WTC11 (cell line): ENCODE measurements around the gene NOTCH2. TPM values are rescaled to one million over a fixed set of nuclear protein-coding genes. Genes with fewer than 3 reads are reported as not detected.

ENCODE experiments used
- ATAC-seq: fragments of 200-7000 bp; cut with Tn5 transposase; 2 replicates; pipeline ENCODE4 v1.10.0; 2021; ENCODE audit warnings: mild to moderate bottlenecking, moderate library complexity
- CTCF ChIA-PET: fragments of 300-600 bp; sonication (Branson Sonifier 250); formaldehyde crosslinking; loops from one replicate; lab custom pipeline; 2021; ENCODE audit warnings: antibody characterized with exemption; lab: Charles Lee
- POLR2A ChIA-PET: fragments of 350-600 bp; sonication (Branson Sonifier 250); formaldehyde crosslinking; loops from one replicate; lab custom pipeline; 2021; ENCODE audit warnings: antibody characterized with exemption; lab: Charles Lee
- DNase-seq: peaks from one replicate; pipeline ENCODE4 v3.0.0; 2021; ENCODE audit warnings: low spot score
- H3K27ac Mint-ChIP-seq: 2 replicates; pipeline ENCODE4 v1.8.0; 2021; ENCODE audit warnings: mixed read lengths
- H3K27me3 Mint-ChIP-seq: 2 replicates; pipeline ENCODE4 v1.8.0; 2021; ENCODE audit warnings: low read depth, mild to moderate bottlenecking, moderate library complexity, mixed read lengths
- H3K36me3 Mint-ChIP-seq: 2 replicates; pipeline ENCODE4 v1.8.0; 2021; ENCODE audit warnings: mixed read lengths
- H3K4me1 Mint-ChIP-seq: 2 replicates; pipeline ENCODE4 v1.8.0; 2022; ENCODE audit warnings: mixed read lengths
- H3K4me3 Mint-ChIP-seq: 2 replicates; pipeline ENCODE4 v1.8.0; 2021; ENCODE audit warnings: mild to moderate bottlenecking, moderate library complexity, mixed read lengths
- H3K9me3 Mint-ChIP-seq: 2 replicates; pipeline ENCODE4 v1.8.0; 2021; ENCODE audit warnings: mixed read lengths
- ATF3 ChIP-seq: sonication (generic); formaldehyde crosslinking; conservative IDR thresholded peaks from 2 replicates; pipeline ENCODE4 v1.8.1; 2022; ENCODE audit warnings: mild to moderate bottlenecking, missing genetic modification reagents
- ATF6 ChIP-seq: sonication (generic); formaldehyde crosslinking; IDR thresholded peaks from 2 replicates; pipeline ENCODE4 v1.8.1; 2023; ENCODE audit warnings: mild to moderate bottlenecking, missing genetic modification reagents
- EMX1 ChIP-seq: fragments of 250-450 bp; sonication (Bioruptor Pico); IDR thresholded peaks from 2 replicates; pipeline ENCODE4 v1.8.0; 2021; ENCODE audit warnings: mild to moderate bottlenecking
- ERG ChIP-seq: fragments of 250-450 bp; sonication (Bioruptor Pico); IDR thresholded peaks from 2 replicates; pipeline ENCODE4 v1.8.0; 2021; ENCODE audit warnings: mild to moderate bottlenecking
- JAZF1 ChIP-seq: fragments of 250-450 bp; sonication (Bioruptor Pico); IDR thresholded peaks from 2 replicates; pipeline ENCODE4 v1.9.0; 2021; ENCODE audit warnings: moderate library complexity, mild to moderate bottlenecking, inconsistent platforms
- KAT7 ChIP-seq: sonication (generic); formaldehyde crosslinking; IDR thresholded peaks from 2 replicates; pipeline ENCODE4 v1.8.1; 2023; ENCODE audit warnings: missing genetic modification reagents, mild to moderate bottlenecking, borderline replicate concordance
- MAX ChIP-seq: sonication (generic); formaldehyde crosslinking; IDR thresholded peaks from 2 replicates; pipeline ENCODE4 v1.8.0; 2022; ENCODE audit warnings: mild to moderate bottlenecking, missing genetic modification reagents
- MLX ChIP-seq: sonication (generic); formaldehyde crosslinking; IDR thresholded peaks from 2 replicates; pipeline ENCODE4 v1.8.1; 2023; ENCODE audit warnings: mild to moderate bottlenecking, missing genetic modification reagents, moderate library complexity
- OVOL2 ChIP-seq: fragments of 250-450 bp; sonication (Bioruptor Pico); IDR thresholded peaks from 2 replicates; pipeline ENCODE4 v1.9.0; 2021; ENCODE audit warnings: mild to moderate bottlenecking, borderline replicate concordance
- PRDM15 ChIP-seq: sonication (generic); formaldehyde crosslinking; IDR thresholded peaks from 2 replicates; pipeline ENCODE4 v1.8.0; 2022; ENCODE audit warnings: missing genetic modification reagents
- USF1 ChIP-seq: sonication (generic); formaldehyde crosslinking; IDR thresholded peaks from 2 replicates; pipeline ENCODE4 v1.8.0; 2022; ENCODE audit warnings: mild to moderate bottlenecking, missing genetic modification reagents
- ZNF232 ChIP-seq: sonication (generic); formaldehyde crosslinking; IDR thresholded peaks from 2 replicates; pipeline ENCODE4 v1.8.0; 2022; ENCODE audit warnings: mild to moderate bottlenecking, missing genetic modification reagents
- ZNF263 ChIP-seq: sonication (generic); formaldehyde crosslinking; IDR thresholded peaks from 2 replicates; pipeline ENCODE4 v1.8.1; 2022; ENCODE audit warnings: low read depth, mild to moderate bottlenecking, moderate library complexity, missing genetic modification reagents
- total RNA-seq: library from RNA; stranded (reverse); gene quantifications from 3 replicates; pipeline ENCODE4 v1.2.3, GENCODE V29; 2021
- TF ChIP-seq, protein P1 (sequence below): fragments of 250-450 bp; sonication (Bioruptor Pico); conservative IDR thresholded peaks from 2 replicates; pipeline ENCODE4 v1.9.0; 2021; ENCODE audit warnings: mild to moderate bottlenecking
- TF ChIP-seq, protein P2 (sequence below): sonication (generic); formaldehyde crosslinking; IDR thresholded peaks from 2 replicates; pipeline ENCODE4 v1.8.1; 2022; ENCODE audit warnings: low read depth, missing genetic modification reagents, borderline replicate concordance
- TF ChIP-seq, protein P3 (sequence below): sonication (generic); formaldehyde crosslinking; IDR thresholded peaks from 2 replicates; pipeline ENCODE4 v1.8.1; 2023; ENCODE audit warnings: mild to moderate bottlenecking, missing genetic modification reagents
- TF ChIP-seq, protein P4 (sequence below): sonication (generic); formaldehyde crosslinking; IDR thresholded peaks from 2 replicates; pipeline ENCODE4 v1.8.1; 2022; ENCODE audit warnings: missing genetic modification reagents, borderline replicate concordance

The NOTCH2 gene
- total RNA-seq, 1 experiment from 2014 or later = 60.9 TPM

GRCh38 chr1:119896303-119896702 is 173.2 kb downstream of the NOTCH2 start, which contains the start of gene ADAM30:
Gene ADAM30 (minus strand): TSS chr1:119896515. CDS start chr1:119896336, 179 bp downstream.
- no peak within 1 kb of the TSS for H3K27ac Mint-ChIP-seq
- CTCF ChIA-PET = interaction anchor here (0.7 to 4.5 kb wide), 28 partner anchors 8 to 621 kb away, joined by 3 to 40 read pairs (median 5); partner anchors contain the start of genes HMGCS2 and SEC22B
- H3K4me1 Mint-ChIP-seq = peaks cover 5% of the 10 kb centered on the region; the same call in 1 of the 2 replicates
- POLR2A ChIA-PET = no interaction called here
- ATAC-seq (peak; percentile 98), DNase-seq (peak; percentile 74)
- TF ChIP-seq, protein P1, sequence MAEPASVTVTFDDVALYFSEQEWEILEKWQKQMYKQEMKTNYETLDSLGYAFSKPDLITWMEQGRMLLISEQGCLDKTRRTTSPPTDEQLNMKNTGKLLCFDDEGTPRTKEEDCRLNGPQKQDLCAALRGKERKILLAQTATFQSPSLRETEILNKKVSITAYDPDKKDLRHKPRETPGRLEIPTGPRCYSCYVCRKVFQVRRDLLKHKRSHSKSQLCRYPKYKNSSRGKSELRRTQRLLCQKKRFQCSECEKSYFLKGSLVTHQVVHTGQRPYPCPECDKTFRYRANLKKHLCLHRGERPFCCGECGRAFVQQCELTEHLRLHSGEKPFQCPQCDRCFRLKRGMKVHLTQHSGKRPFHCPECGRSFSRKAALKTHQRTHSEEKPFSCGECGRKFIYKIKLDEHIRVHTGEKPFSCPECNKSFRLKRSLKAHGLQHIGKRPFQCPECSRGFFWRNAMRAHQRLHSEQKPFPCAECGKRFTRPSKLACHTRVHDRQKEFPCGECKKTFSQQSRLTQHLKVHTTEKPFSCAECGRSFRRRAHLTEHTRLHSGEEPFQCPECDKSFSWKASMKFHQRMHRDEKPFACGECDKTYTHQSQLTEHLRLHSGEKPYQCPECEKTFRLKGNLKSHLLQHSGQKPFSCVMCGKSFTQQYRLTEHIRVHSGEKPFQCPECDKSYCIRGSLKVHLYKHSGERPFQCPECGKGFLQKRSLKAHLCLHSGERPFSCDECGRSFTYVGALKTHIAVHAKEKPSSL (CRISPR knock-in tag) = no peak
- no peak for TF ChIP-seq ATF6
- no peak for TF ChIP-seq ATF3 (CRISPR knock-in tag)
- 0 out of 2 replicates have a peak, but pooled peaks have one; percentile 46 for TF ChIP-seq MAX (CRISPR knock-in tag)
- no peak for TF ChIP-seq OVOL2 (CRISPR knock-in tag)
- TF ChIP-seq USF1 (CRISPR knock-in tag) = no peak
- no peak for TF ChIP-seq JAZF1 (CRISPR knock-in tag)
- TF ChIP-seq, protein P2, sequence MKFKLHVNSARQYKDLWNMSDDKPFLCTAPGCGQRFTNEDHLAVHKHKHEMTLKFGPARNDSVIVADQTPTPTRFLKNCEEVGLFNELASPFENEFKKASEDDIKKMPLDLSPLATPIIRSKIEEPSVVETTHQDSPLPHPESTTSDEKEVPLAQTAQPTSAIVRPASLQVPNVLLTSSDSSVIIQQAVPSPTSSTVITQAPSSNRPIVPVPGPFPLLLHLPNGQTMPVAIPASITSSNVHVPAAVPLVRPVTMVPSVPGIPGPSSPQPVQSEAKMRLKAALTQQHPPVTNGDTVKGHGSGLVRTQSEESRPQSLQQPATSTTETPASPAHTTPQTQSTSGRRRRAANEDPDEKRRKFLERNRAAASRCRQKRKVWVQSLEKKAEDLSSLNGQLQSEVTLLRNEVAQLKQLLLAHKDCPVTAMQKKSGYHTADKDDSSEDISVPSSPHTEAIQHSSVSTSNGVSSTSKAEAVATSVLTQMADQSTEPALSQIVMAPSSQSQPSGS (CRISPR knock-in tag) = no peak
- no peak for TF ChIP-seq KAT7
- H3K9me3 Mint-ChIP-seq = no peaks in the 10 kb centered on the region
- H3K4me3 Mint-ChIP-seq = peak within 1 kb of the TSS; percentile 55
- H3K27me3 Mint-ChIP-seq = peaks cover 2% of the 10 kb centered on the region; the same call in 1 of the 2 replicates
- no peaks in the 10 kb centered on the region for H3K36me3 Mint-ChIP-seq

DNA sequence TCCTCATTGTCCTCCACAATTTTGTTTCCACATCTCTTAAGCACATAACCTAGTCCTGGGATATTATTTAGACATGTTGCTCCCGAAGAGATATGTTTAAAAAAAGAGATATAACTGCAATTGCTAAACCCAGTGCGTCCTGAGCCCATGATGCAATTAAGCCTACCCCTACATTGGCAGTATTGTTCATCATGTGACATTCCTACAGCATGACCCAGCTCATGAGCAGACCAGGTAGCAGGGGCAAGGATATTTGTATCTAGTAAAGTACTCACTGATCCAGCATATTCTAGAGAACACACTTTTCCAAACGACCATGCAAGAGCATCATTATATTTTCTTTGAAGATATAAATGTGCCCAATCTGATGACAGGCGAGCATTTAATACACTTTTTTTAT is 174.4 kb downstream of the NOTCH2 start:
- H3K4me1 Mint-ChIP-seq = peaks cover 5% of the 10 kb centered on the region; the same call in 1 of the 2 replicates
- no peak overlapping the region for H3K4me3 Mint-ChIP-seq
- ChIA-PET POLR2A (no interaction called here), CTCF (interaction anchor here (1.5 to 4.5 kb wide), 7 partner anchors 9 to 48 kb away, joined by 3 to 40 read pairs (median 14); no protein-coding TSS in a partner anchor)
- no peak for ATAC-seq
- H3K9me3 Mint-ChIP-seq = no peaks in the 10 kb centered on the region
- peaks cover 2% of the 10 kb centered on the region; the same call in 1 of the 2 replicates for H3K27me3 Mint-ChIP-seq
- no peaks in the 10 kb centered on the region for H3K36me3 Mint-ChIP-seq
- DNase-seq = no peak
- no peak overlapping the region for H3K27ac Mint-ChIP-seq
- TF ChIP-seq EMX1 = no peak
- no peak for TF ChIP-seq ERG (CRISPR knock-in tag)
- TF ChIP-seq ZNF232 (CRISPR knock-in tag) = no peak
- TF ChIP-seq, protein P3, sequence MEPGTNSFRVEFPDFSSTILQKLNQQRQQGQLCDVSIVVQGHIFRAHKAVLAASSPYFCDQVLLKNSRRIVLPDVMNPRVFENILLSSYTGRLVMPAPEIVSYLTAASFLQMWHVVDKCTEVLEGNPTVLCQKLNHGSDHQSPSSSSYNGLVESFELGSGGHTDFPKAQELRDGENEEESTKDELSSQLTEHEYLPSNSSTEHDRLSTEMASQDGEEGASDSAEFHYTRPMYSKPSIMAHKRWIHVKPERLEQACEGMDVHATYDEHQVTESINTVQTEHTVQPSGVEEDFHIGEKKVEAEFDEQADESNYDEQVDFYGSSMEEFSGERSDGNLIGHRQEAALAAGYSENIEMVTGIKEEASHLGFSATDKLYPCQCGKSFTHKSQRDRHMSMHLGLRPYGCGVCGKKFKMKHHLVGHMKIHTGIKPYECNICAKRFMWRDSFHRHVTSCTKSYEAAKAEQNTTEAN (CRISPR knock-in tag) = no peak
- TF ChIP-seq MLX (CRISPR knock-in tag) = no peak
- TF ChIP-seq, protein P4, sequence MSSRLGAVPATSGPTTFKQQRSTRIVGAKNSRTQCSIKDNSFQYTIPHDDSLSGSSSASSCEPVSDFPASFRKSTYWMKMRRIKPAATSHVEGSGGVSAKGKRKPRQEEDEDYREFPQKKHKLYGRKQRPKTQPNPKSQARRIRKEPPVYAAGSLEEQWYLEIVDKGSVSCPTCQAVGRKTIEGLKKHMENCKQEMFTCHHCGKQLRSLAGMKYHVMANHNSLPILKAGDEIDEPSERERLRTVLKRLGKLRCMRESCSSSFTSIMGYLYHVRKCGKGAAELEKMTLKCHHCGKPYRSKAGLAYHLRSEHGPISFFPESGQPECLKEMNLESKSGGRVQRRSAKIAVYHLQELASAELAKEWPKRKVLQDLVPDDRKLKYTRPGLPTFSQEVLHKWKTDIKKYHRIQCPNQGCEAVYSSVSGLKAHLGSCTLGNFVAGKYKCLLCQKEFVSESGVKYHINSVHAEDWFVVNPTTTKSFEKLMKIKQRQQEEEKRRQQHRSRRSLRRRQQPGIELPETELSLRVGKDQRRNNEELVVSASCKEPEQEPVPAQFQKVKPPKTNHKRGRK = no peak
- TF ChIP-seq ZNF263 = no peak
- TF ChIP-seq PRDM15 (CRISPR knock-in tag) = no peak
